ENCODE data around the gene EEA1.

The EEA1 gene

DNA sequence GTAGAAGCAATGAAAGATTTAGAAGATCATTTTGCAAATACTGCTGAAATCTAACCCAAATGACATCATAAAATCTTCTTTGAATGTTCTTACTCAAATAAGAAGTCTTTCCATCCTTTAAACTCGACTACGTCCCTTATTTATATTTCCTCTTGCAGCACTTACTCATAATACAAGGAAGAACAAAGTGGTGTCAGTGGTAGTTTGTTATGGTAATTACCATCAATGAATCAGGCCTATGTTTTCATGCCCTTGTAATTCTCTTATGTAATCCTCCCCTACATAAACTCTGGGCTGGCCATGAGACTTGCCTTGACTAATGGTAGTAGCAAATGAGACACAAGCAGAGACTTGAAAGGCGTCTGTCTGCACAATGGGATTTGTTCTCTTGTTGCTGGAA is 17.0 kb downstream of the EEA1 start:
- DNase-seq (ENCODE audit: low read depth): peak; percentile 99
- H3K4me3 ChIP-seq (ENCODE audit: low read length): no peak overlapping the region
- TF ChIP-seq, protein P1, sequence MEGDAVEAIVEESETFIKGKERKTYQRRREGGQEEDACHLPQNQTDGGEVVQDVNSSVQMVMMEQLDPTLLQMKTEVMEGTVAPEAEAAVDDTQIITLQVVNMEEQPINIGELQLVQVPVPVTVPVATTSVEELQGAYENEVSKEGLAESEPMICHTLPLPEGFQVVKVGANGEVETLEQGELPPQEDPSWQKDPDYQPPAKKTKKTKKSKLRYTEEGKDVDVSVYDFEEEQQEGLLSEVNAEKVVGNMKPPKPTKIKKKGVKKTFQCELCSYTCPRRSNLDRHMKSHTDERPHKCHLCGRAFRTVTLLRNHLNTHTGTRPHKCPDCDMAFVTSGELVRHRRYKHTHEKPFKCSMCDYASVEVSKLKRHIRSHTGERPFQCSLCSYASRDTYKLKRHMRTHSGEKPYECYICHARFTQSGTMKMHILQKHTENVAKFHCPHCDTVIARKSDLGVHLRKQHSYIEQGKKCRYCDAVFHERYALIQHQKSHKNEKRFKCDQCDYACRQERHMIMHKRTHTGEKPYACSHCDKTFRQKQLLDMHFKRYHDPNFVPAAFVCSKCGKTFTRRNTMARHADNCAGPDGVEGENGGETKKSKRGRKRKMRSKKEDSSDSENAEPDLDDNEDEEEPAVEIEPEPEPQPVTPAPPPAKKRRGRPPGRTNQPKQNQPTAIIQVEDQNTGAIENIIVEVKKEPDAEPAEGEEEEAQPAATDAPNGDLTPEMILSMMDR (IDR thresholded peaks at IDR 0.05; ENCODE audit: insufficient read depth, low read depth, low read length, missing control alignments): no peak

DNA sequence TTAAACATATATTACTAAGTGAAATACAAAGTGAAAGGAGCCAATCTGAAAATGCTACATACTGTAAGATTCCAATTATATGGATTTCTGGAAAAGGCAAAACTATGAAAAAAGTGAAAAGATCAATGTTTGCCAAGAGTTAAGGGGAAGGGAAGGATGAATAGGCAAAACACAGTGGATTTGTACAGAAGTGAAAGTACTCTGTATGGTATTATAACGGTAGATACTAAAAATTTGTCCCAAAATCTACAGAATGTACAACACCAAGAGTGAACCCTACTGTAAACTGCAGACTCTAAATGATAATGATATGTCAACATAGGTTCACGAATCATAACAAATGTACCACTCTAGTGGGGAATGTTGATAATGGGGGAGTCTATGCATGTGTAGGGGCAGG is 17.8 kb downstream of the EEA1 start:
- TF ChIP-seq, protein P1 (IDR thresholded peaks at IDR 0.05; ENCODE audit: insufficient read depth, low read depth, low read length, missing control alignments): no peak
- DNase-seq (ENCODE audit: low read depth): no peak
- H3K4me3 ChIP-seq (ENCODE audit: low read length): no peak overlapping the region

DNA sequence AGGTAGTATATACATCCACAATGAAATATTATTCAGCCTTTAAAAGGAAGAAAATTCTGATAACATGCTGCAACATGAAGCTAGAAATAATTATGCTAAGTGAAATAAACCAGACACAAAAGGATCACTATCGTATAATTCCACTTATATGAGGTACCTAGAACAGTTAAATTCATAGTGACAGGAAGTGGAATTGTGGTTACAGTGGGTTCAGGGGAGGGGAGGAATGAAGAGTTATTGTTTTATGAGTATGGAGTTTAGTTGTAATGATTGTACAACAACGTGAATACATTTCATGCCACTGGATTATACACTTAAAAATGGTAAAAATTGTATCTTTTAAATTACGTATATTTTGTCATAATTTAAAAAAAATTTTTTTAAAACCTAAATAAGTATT is 21.0 kb downstream of the EEA1 start:
- TF ChIP-seq, protein P1 (IDR thresholded peaks at IDR 0.05; ENCODE audit: insufficient read depth, low read depth, low read length, missing control alignments): no peak
- H3K4me3 ChIP-seq (ENCODE audit: low read length): no peak overlapping the region
- DNase-seq (ENCODE audit: low read depth): no peak

DNA sequence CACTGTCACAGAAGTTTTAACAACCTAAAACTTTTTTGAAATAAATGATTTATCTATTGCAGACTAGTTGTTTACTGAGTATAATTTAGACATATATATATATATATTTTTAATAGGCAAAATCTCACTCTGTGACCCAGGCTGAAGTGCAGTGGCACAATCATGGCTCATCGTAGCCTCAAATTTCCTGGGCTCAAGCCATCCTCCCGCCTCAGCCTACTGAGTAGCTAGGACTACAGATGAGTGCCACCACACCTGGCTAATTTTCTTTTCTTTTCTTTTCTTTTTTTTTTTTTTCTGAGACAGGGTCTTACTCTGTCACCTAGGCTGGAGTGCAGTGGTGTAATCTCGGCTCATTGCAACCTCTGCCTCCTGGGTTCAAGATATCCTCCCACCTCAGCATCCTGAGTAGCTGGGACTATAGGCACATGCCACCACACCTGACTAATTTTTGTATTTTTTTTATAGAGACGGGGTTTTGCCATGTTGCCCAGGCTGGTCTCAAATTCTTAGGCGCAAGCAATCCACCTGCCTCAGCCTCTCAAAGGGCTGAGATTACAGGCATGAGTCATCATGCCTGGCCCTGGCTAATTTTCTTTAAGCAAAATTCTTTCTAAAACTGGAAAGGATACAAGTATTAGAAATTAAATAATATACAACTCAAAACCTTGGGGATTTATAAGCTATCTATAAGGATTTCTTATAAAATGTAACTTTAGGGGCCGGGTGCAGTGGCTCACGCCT is 23.1 kb downstream of the EEA1 start:
- TF ChIP-seq, protein P1 (IDR thresholded peaks at IDR 0.05; ENCODE audit: insufficient read depth, low read depth, low read length, missing control alignments): no peak
- DNase-seq (ENCODE audit: low read depth): no peak
- no peak overlapping the region for H3K4me3 ChIP-seq (ENCODE audit: low read length)

DNA sequence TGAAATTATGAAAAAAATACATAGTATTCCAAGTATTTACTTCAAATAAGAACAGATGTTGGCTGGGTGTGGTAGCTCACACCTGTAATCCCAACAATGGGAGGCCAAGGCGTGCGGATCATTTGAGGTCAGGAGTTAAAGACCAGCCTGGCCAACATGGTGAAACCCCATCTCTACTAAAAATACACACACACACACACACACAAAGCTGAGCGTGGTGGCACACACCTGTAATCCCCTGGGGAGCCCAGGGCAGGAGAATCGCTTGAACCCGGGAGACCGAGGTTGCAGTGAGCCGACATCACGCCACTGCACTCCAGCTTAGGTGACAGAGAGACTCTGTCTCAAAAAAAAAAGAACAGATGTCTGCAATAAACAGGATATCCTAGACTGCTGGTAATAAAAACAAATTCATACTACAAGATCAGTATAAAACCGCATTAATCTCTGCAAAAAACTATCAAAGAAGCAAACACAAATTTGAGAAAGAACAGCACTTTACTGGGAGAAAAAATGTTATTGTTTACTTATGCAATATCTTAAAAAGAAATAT is 23.8 kb downstream of the EEA1 start:
- no peak for DNase-seq (ENCODE audit: low read depth)
- TF ChIP-seq, protein P1 (IDR thresholded peaks at IDR 0.05; ENCODE audit: insufficient read depth, low read depth, low read length, missing control alignments): no peak
- H3K4me3 ChIP-seq (ENCODE audit: low read length): no peak overlapping the region

DNA sequence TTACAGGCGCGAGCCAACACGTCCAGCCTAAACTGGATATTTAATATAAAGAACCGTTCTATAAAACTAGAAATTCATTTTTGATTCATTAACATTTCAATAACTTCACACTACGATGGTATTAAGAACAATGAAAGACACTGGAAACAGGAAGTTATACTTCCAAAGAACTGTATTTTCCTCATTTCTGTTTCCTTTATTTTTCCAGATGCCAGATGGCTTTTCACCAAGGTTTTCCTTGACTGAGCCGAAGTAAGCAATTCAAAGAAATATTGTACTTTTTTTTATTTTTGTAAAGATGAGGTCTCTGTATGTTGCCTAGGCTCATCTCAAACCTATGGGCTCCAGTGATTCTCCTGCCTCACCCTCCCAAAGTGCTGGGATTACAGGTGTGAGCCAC is 28.2 kb downstream of the EEA1 start:
- H3K4me3 ChIP-seq (ENCODE audit: low read length): no peak overlapping the region
- no peak for DNase-seq (ENCODE audit: low read depth)
- TF ChIP-seq, protein P1 (IDR thresholded peaks at IDR 0.05; ENCODE audit: insufficient read depth, low read depth, low read length, missing control alignments): no peak

All from epithelial cell of esophagus (primary cell).